ENCODE results near the gene PFKFB3.

DNA sequence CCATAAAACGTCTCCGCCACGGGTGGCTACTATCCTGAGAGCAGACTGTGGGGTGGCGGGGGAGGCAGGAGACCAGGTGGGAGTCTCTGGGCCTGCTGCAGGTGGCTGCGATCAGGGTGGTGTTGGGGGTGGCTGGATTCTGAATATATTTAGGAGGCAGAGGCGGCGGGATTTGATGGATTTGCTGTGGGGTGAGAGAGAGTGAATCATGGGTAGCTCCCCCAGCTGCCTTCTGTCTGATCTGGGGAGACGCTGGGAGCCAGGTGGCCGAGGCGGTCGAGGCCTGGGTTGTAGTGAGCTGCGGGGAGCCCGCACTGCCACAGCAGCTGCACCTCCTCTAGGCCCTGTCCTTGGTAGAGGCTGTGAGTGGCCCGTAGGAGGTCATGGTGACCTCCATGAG lies 48.2 kb upstream of the PFKFB3 start:
- TF ChIP-seq, protein P1, sequence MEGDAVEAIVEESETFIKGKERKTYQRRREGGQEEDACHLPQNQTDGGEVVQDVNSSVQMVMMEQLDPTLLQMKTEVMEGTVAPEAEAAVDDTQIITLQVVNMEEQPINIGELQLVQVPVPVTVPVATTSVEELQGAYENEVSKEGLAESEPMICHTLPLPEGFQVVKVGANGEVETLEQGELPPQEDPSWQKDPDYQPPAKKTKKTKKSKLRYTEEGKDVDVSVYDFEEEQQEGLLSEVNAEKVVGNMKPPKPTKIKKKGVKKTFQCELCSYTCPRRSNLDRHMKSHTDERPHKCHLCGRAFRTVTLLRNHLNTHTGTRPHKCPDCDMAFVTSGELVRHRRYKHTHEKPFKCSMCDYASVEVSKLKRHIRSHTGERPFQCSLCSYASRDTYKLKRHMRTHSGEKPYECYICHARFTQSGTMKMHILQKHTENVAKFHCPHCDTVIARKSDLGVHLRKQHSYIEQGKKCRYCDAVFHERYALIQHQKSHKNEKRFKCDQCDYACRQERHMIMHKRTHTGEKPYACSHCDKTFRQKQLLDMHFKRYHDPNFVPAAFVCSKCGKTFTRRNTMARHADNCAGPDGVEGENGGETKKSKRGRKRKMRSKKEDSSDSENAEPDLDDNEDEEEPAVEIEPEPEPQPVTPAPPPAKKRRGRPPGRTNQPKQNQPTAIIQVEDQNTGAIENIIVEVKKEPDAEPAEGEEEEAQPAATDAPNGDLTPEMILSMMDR (IDR thresholded peaks at IDR 0.05) = no peak
- no peak for TF ChIP-seq POLR2A (IDR thresholded peaks at IDR 0.05)

Data from adrenal gland (tissue), 5 donors.